Measurements from ENCODE around the gene FAM227A.

Gene FAM227A

GRCh38 chr22:38705235-38706100, 49.3 kb upstream of the FAM227A start, which contains the start of gene GTPBP1 (continued):
- TF ChIP-seq PATZ1 (tag by site-specific recombination; IDR thresholded peaks at IDR 0.05), result peak; percentile 94
- TF ChIP-seq ZNF335 (tag by site-specific recombination; conservative IDR thresholded peaks at IDR 0.05), result peak; percentile 84
- peak; percentile 74 for TF ChIP-seq OSR2 (tag by site-specific recombination; IDR thresholded peaks at IDR 0.05)
- TF ChIP-seq, protein P1, sequence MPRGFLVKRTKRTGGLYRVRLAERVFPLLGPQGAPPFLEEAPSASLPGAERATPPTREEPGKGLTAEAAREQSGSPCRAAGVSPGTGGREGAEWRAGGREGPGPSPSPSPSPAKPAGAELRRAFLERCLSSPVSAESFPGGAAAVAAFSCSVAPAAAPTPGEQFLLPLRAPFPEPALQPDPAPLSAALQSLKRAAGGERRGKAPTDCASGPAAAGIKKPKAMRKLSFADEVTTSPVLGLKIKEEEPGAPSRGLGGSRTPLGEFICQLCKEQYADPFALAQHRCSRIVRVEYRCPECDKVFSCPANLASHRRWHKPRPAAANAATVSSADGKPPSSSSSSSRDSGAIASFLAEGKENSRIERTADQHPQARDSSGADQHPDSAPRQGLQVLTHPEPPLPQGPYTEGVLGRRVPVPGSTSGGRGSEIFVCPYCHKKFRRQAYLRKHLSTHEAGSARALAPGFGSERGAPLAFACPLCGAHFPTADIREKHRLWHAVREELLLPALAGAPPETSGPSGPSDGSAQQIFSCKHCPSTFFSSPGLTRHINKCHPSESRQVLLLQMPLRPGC (tag by site-specific recombination; IDR thresholded peaks at IDR 0.05), result peak; percentile 82
- TF ChIP-seq, protein P2, sequence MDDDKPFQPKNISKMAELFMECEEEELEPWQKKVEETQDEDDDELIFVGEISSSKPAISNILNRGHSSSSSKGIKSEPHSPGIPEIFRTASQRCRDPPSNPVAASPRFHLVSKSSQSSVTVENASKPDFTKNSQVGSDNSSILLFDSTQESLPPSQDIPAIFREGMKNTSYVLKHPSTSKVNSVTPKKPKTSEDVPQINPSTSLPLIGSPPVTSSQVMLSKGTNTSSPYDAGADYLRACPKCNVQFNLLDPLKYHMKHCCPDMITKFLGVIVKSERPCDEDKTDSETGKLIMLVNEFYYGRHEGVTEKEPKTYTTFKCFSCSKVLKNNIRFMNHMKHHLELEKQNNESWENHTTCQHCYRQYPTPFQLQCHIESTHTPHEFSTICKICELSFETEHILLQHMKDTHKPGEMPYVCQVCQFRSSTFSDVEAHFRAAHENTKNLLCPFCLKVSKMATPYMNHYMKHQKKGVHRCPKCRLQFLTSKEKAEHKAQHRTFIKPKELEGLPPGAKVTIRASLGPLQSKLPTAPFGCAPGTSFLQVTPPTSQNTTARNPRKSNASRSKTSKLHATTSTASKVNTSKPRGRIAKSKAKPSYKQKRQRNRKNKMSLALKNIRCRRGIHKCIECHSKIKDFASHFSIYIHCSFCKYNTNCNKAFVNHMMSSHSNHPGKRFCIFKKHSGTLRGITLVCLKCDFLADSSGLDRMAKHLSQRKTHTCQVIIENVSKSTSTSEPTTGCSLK (tag by site-specific recombination; IDR thresholded peaks at IDR 0.05), result no peak
- no peak for TF ChIP-seq BCL11A (tag by site-specific recombination; IDR thresholded peaks at IDR 0.05; ENCODE audit: low read depth)
- TF ChIP-seq ZNF350 (tag by site-specific recombination; IDR thresholded peaks at IDR 0.05), result no peak; the same call in none of the 2 replicates
- peak; percentile 73 for TF ChIP-seq ZEB2 (tag by site-specific recombination; IDR thresholded peaks at IDR 0.05)
- no peak for TF ChIP-seq ZBTB1 (tag by site-specific recombination; IDR thresholded peaks at IDR 0.05)
- TF ChIP-seq ZNF341 (tag by site-specific recombination; IDR thresholded peaks at IDR 0.05; ENCODE audit: low read depth), result no peak; the same call in 1 of the 2 replicates
- no peak for TF ChIP-seq ZNF658 (tag by site-specific recombination; IDR thresholded peaks at IDR 0.05)
- peak; percentile 100 for TF ChIP-seq PBX3 (CRISPR knock-in tag; IDR thresholded peaks at IDR 0.05)
- TF ChIP-seq ZNF311 (tag by site-specific recombination; IDR thresholded peaks at IDR 0.05; ENCODE audit: borderline replicate concordance), result no peak
- peak; percentile 82 for TF ChIP-seq ZBTB21 (tag by site-specific recombination; IDR thresholded peaks at IDR 0.05)
- peak; percentile 81 for TF ChIP-seq EGR2 (tag by site-specific recombination; IDR thresholded peaks at IDR 0.05; ENCODE audit: low read depth)
- peak; percentile 66; the same call in 1 of the 2 replicates for TF ChIP-seq ZFP69B (tag by site-specific recombination; IDR thresholded peaks at IDR 0.05)
- TF ChIP-seq ZNF416 (tag by site-specific recombination; IDR thresholded peaks at IDR 0.05), result no peak
- TF ChIP-seq ZBTB49 (tag by site-specific recombination; IDR thresholded peaks at IDR 0.05; ENCODE audit: low read depth), result no peak
- no peak for TF ChIP-seq SCRT1 (tag by site-specific recombination; IDR thresholded peaks at IDR 0.05; ENCODE audit: borderline replicate concordance)
- no peak for TF ChIP-seq ZNF223 (tag by site-specific recombination; IDR thresholded peaks at IDR 0.05)
- TF ChIP-seq ZNF624 (tag by site-specific recombination; IDR thresholded peaks at IDR 0.05), result no peak
- no peak for TF ChIP-seq ZNF140 (tag by site-specific recombination; IDR thresholded peaks at IDR 0.05)
- TF ChIP-seq HOXA7 (CRISPR knock-in tag; IDR thresholded peaks at IDR 0.05; ENCODE audit: borderline replicate concordance), result no peak

All from HEK293 (cell line).